Gastrocnemius medialis (tissue), 4 donors: Measurements from ENCODE around the gene TARDBP.

Experiments
- POLR2A ChIP-seq, 2 donors: fragments of 450-650 bp; IDR thresholded peaks; one replicate each; pipeline ENCODE4 v1.6.1; 2017; ENCODE audit warnings: antibody characterized with exemption in 2 of 2, mild to moderate bottlenecking in 2 of 2, moderate library complexity in 2 of 2
- TF ChIP-seq, protein P1 (sequence below), 5 experiments: fragments of 450-650 bp in 3 of 5; fragments of 200-600 bp in 2 of 5; sonication (generic) in 2 of 5; IDR thresholded peaks in 4 of 5; conservative IDR thresholded peaks in 1 of 5; 1 replicate in 4 of 5; 2 replicates in 1 of 5; pipeline ENCODE4 v1.5.1; 2016 to 2019; ENCODE audit warnings: antibody characterized with exemption in 5 of 5, mild to moderate bottlenecking in 3 of 5, moderate library complexity in 3 of 5

DNA sequence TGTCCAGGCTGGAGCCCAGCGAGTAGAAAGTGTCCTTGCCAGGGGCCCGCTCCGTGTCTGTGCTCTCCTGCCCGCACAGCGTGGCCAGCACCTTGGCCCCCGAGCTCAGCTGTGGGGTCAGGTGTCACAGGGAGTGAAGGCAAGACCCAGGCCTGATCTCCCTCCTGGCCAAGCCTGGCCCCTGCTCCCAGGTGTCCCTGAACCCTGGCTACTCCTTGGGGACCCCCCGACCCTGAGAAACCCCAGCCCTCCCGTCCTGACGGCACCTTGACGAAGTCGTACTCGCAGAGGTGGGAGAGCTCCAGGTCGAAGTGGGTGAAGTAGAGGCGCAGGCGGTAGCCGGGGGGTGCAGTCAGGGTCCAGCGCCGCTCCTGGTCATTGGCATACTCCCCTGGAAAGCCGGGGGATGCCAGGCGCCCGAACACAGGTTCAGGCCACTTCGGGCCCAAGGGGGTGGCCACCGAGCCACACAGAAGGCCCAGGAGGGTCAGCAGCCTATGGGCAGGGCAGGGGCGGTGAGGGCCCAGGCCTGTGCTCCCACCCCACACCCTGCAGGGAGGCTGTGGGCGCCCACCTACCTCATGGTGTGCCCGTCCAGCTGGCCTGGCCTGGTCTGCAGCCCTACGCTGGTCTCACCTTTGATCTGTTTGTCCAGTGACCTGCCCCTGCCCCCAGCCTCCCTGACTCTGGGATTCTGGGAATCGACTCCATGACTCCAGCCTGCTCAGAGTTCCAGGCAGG lies 34.3 kb downstream of the TARDBP start, which contains the start of gene MASP2:
- TF ChIP-seq, protein P1, sequence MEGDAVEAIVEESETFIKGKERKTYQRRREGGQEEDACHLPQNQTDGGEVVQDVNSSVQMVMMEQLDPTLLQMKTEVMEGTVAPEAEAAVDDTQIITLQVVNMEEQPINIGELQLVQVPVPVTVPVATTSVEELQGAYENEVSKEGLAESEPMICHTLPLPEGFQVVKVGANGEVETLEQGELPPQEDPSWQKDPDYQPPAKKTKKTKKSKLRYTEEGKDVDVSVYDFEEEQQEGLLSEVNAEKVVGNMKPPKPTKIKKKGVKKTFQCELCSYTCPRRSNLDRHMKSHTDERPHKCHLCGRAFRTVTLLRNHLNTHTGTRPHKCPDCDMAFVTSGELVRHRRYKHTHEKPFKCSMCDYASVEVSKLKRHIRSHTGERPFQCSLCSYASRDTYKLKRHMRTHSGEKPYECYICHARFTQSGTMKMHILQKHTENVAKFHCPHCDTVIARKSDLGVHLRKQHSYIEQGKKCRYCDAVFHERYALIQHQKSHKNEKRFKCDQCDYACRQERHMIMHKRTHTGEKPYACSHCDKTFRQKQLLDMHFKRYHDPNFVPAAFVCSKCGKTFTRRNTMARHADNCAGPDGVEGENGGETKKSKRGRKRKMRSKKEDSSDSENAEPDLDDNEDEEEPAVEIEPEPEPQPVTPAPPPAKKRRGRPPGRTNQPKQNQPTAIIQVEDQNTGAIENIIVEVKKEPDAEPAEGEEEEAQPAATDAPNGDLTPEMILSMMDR (IDR thresholded peaks at IDR 0.05 in 4 of 5, conservative IDR thresholded peaks at IDR 0.05 in 1 of 5) = no peak
- TF ChIP-seq POLR2A (IDR thresholded peaks at IDR 0.05) = no peak
